NB4 (cell line): ENCODE measurements around the gene ZNF423.

Source experiments
- CTCF ChIP-seq: IDR thresholded peaks from one replicate; pipeline ENCODE4 v1.5.1; 2012; ENCODE audit warnings: low read depth, low read length
- MAX ChIP-seq: IDR thresholded peaks from 2 replicates; pipeline ENCODE4 v1.6.1; 2011; ENCODE audit warnings: low read depth, low read length

GRCh38 chr16:49608779-49609178, 247.1 kb downstream of the ZNF423 start:
- TF ChIP-seq MAX, result no peak
- TF ChIP-seq CTCF, result peak; percentile 43
